SK-N-SH (cell line): Measurements from ENCODE around the gene TPH2. TPM values are rescaled to one million over a fixed set of nuclear protein-coding genes. Genes with fewer than 3 reads are reported as not detected.

ENCODE experiments used
- CTCF ChIA-PET: fragments of 300-600, 350-600 bp; formaldehyde crosslinking; extraction: SDS; loops from one replicate; lab custom pipeline; 2021; lab: Yijun Ruan, JAX
- POLR2A ChIA-PET: fragments of 350-600 bp; sonication (Branson Sonifier 250); formaldehyde crosslinking; extraction: SDS; loops from one replicate; lab custom pipeline; 2020; ENCODE audit warnings: antibody characterized with exemption, inconsistent platforms; lab: Yijun Ruan, JAX
- DNase-seq: peaks from one replicate; pipeline ENCODE4 v3.0.0; 2012
- H2AFZ ChIP-seq: fragments of 200-600 bp; sonication (generic); 2 replicates; pipeline ENCODE4 v1.8.1; 2016; ENCODE audit warnings: antibody characterized with exemption, mild to moderate bottlenecking, low read depth
- H3F3A ChIP-seq: fragments of 200-600 bp; sonication (generic); replicated peaks from 2 replicates; pipeline ENCODE3; 2016; ENCODE audit warnings: antibody characterized with exemption, mild to moderate bottlenecking; ENCODE audit not compliant: insufficient read depth
- H3K27ac ChIP-seq, 2 experiments: fragments of 200-500 bp in 1 of 2; fragments of 200-600 bp in 1 of 2; sonication (Bioruptor generic) in 1 of 2; sonication (generic), shearing (Covaris generic) in 1 of 2; 2 replicates each; pipeline versions ENCODE4 v1.5.1 to v1.6.1; 2014 to 2016; ENCODE audit warnings: low read depth in 2 of 2, inconsistent platforms in 1 of 2, low read length in 1 of 2, mild to moderate bottlenecking in 1 of 2, mixed read lengths in 1 of 2
- H3K27me3 ChIP-seq: fragments of 200-600 bp; sonication (generic), shearing (Covaris generic); 2 replicates; pipeline ENCODE4 v1.6.1; 2016; ENCODE audit warnings: mixed run types; ENCODE audit not compliant: insufficient read depth
- H3K36me3 ChIP-seq, 2 experiments: fragments of 200-500 bp in 1 of 2; fragments of 200-600 bp in 1 of 2; sonication (Bioruptor generic) in 1 of 2; sonication (generic) in 1 of 2; replicated peaks in 1 of 2; 2 replicates each; pipeline versions ENCODE3 to v1.5.1; 2014 to 2016; ENCODE audit warnings: low read length in 1 of 2, mild to moderate bottlenecking in 1 of 2; ENCODE audit not compliant: insufficient read depth in 2 of 2, control insufficient read depth in 1 of 2
- H3K4me1 ChIP-seq, 2 experiments: fragments of 200-500 bp in 1 of 2; fragments of 200-600 bp in 1 of 2; sonication (Bioruptor generic) in 1 of 2; sonication (generic), shearing (Covaris generic) in 1 of 2; 2 replicates each; pipeline versions ENCODE4 v1.5.1 to v1.6.1; 2014 to 2016; ENCODE audit warnings: low read depth in 1 of 2, low read length in 1 of 2, mixed run types in 1 of 2; ENCODE audit not compliant: insufficient read depth in 2 of 2, control insufficient read depth in 1 of 2
- H3K4me2 ChIP-seq: fragments of 200-600 bp; sonication (generic), shearing (Covaris generic); 2 replicates; pipeline ENCODE4 v1.6.1; 2017; ENCODE audit warnings: mixed run types
- H3K4me3 ChIP-seq, 2 experiments: fragments of 200-500 bp in 1 of 2; fragments of 200-600 bp in 1 of 2; sonication (Bioruptor generic) in 1 of 2; sonication (generic), shearing (Covaris generic) in 1 of 2; 2 replicates each; pipeline versions ENCODE4 v1.5.1 to v1.8.1; 2014 to 2016; ENCODE audit warnings: low read depth in 2 of 2, inconsistent platforms in 1 of 2, low read length in 1 of 2, mild to moderate bottlenecking in 1 of 2, mixed read lengths in 1 of 2, moderate library complexity in 1 of 2
- H3K79me2 ChIP-seq: fragments of 200-600 bp; sonication (generic); 2 replicates; pipeline ENCODE4 v1.8.1; 2017; ENCODE audit warnings: mild to moderate bottlenecking; ENCODE audit not compliant: insufficient read depth
- H3K9ac ChIP-seq: fragments of 200-600 bp; sonication (generic); 2 replicates; pipeline ENCODE4 v1.6.1; 2017; ENCODE audit warnings: mixed run types
- H3K9me2 ChIP-seq: fragments of 200-600 bp; sonication (generic); 2 replicates; pipeline ENCODE4 v1.6.1; 2017; ENCODE audit warnings: mixed run types
- H3K9me3 ChIP-seq: fragments of 200-600 bp; sonication (generic); 2 replicates; pipeline ENCODE4 v1.6.1; 2017; ENCODE audit warnings: mixed run types, mild to moderate bottlenecking, moderate library complexity
- H4K20me1 ChIP-seq: fragments of 200-600 bp; sonication (generic); 2 replicates; pipeline ENCODE4 v1.6.1; 2017; ENCODE audit warnings: mild to moderate bottlenecking, mixed run types; ENCODE audit not compliant: insufficient read depth
- ELF1 ChIP-seq: IDR thresholded peaks from 2 replicates; pipeline ENCODE4 v1.4.0; 2012
- EP300 ChIP-seq, 2 experiments: IDR thresholded peaks; 2 replicates each; pipeline versions ENCODE4 v1.4.0 to v1.6.1; 2012; ENCODE audit warnings: borderline replicate concordance in 1 of 2, low read depth in 1 of 2, low read length in 1 of 2
- FOSL2 ChIP-seq: IDR thresholded peaks from 2 replicates; pipeline ENCODE4 v1.4.0; 2012; ENCODE audit warnings: low read depth, mild to moderate bottlenecking, moderate library complexity, borderline replicate concordance
- FOXJ3 ChIP-seq: sonication (generic); formaldehyde crosslinking; IDR thresholded peaks from 2 replicates; pipeline ENCODE4 v1.5.1; 2020; ENCODE audit warnings: mild to moderate bottlenecking, missing genetic modification reagents
- GABPA ChIP-seq: IDR thresholded peaks from 2 replicates; pipeline ENCODE4 v1.4.0; 2012; ENCODE audit warnings: low read depth, mild to moderate bottlenecking
- IRF3 ChIP-seq: fragments of 150-350 bp; IDR thresholded peaks from 2 replicates; pipeline ENCODE4 v1.6.1; 2016; ENCODE audit warnings: mild to moderate bottlenecking, low read depth, low read length
- MAX ChIP-seq: IDR thresholded peaks from 2 replicates; pipeline ENCODE4 v1.4.0; 2012; ENCODE audit warnings: low read depth
- MEF2A ChIP-seq: IDR thresholded peaks from 2 replicates; pipeline ENCODE4 v1.4.0; 2012; ENCODE audit warnings: low read depth, borderline replicate concordance
- NFIC ChIP-seq: IDR thresholded peaks from 2 replicates; pipeline ENCODE4 v1.4.0; 2012; ENCODE audit warnings: borderline replicate concordance
- NRF1 ChIP-seq: IDR thresholded peaks from 2 replicates; pipeline ENCODE4 v1.6.1; 2012; ENCODE audit warnings: low read depth, mild to moderate bottlenecking, low read length
- PBX3 ChIP-seq: IDR thresholded peaks from 2 replicates; pipeline ENCODE4; 2012
- RFX5 ChIP-seq: IDR thresholded peaks from 2 replicates; pipeline ENCODE4 v1.6.1; 2012; ENCODE audit warnings: mild to moderate bottlenecking, improper control_type of control experiment, low read length
- RXRA ChIP-seq: IDR thresholded peaks from 2 replicates; pipeline ENCODE4 v1.4.0; 2012; ENCODE audit warnings: low read depth, mild to moderate bottlenecking, borderline replicate concordance
- SMC3 ChIP-seq: IDR thresholded peaks from 2 replicates; pipeline ENCODE4 v1.6.1; 2012; ENCODE audit warnings: low read depth, low read length, improper control_type of control experiment
- TAF1 ChIP-seq: IDR thresholded peaks from 2 replicates; pipeline ENCODE4 v1.6.1; 2012; ENCODE audit warnings: low read depth, mild to moderate bottlenecking, low read length, moderate library complexity, borderline replicate concordance
- TCF12 ChIP-seq: IDR thresholded peaks from 2 replicates; pipeline ENCODE4 v1.4.0; 2012
- TEAD4 ChIP-seq: IDR thresholded peaks from 2 replicates; pipeline ENCODE4 v1.4.0; 2012; ENCODE audit warnings: mild to moderate bottlenecking, borderline replicate concordance; ENCODE audit not compliant: insufficient read depth
- USF2 ChIP-seq: fragments of 150-350 bp; IDR thresholded peaks from 2 replicates; pipeline ENCODE4 v1.6.1; 2017; ENCODE audit warnings: antibody characterized with exemption, low read length, low read depth, borderline replicate concordance
- ZBTB33 ChIP-seq: IDR thresholded peaks from 2 replicates; pipeline ENCODE4 v1.4.0; 2012; ENCODE audit warnings: low read depth, borderline replicate concordance
- WGBS: methylation state at CpG from one replicate; pipeline ENCODE4 v1.1.6; 2017; ENCODE audit warnings: low lambda C conversion rate; 5-methylcytosine and 5-hydroxymethylcytosine counted together
- polyA plus RNA-seq, 3 experiments: library from polyadenylated mRNA; depleted of rRNA; stranded (reverse); fragments of >200 nt; gene quantifications; 2 replicates each; pipeline ENCODE4 v1.2.3, GENCODE V29; 2012

The TPH2 gene
- polyA plus RNA-seq, 1 of the 3 experiments (the other 2 are of a cell fraction) = not detected

GRCh38 chr12:72063073-72063472 is 124.4 kb downstream of the TPH2 start:
- no peak overlapping the region for H3K4me2 ChIP-seq
- no peak overlapping the region for H3K4me3 ChIP-seq
- H3K27ac ChIP-seq = no peak overlapping the region
- H4K20me1 ChIP-seq = no peaks in the 10 kb centered on the region
- H3K9me2 ChIP-seq = no peaks in the 10 kb centered on the region
- H3K27me3 ChIP-seq = no peaks in the 10 kb centered on the region
- TF ChIP-seq IRF3 = no peak
- no peak for TF ChIP-seq ZBTB33
- TF ChIP-seq NFIC = no peak
- no peak for TF ChIP-seq FOSL2
- no peak for TF ChIP-seq TAF1
- TF ChIP-seq GABPA = no peak
- no peak for TF ChIP-seq PBX3
- no peak for TF ChIP-seq FOXJ3 (CRISPR knock-in tag)
- no peak for TF ChIP-seq EP300 (IDR thresholded peaks at IDR 0.05; ENCODE audit: borderline replicate concordance in 1 of 2, low read depth in 1 of 2, low read length in 1 of 2)
- TF ChIP-seq TEAD4 = no peak
- no peak for TF ChIP-seq MEF2A
- TF ChIP-seq MAX = no peak
- TF ChIP-seq USF2 = no peak
- no peak for TF ChIP-seq TCF12
- TF ChIP-seq RFX5 = no peak
- no peak for TF ChIP-seq SMC3
- no peak for TF ChIP-seq RXRA
- TF ChIP-seq NRF1 = no peak
- TF ChIP-seq ELF1 = no peak
- 16% methylated on average over 2 of the region's 2 CpGs for WGBS
- no peak overlapping the region for H2AFZ ChIP-seq
- H3K36me3 ChIP-seq = no peaks in the 10 kb centered on the region
- no peak overlapping the region for H3K9ac ChIP-seq
- H3F3A ChIP-seq = no peaks in the 10 kb centered on the region
- ChIA-PET POLR2A (no interaction called here), CTCF (interaction anchor here (1.1 to 1.2 kb wide), 2 partner anchors 9 to 11 kb away, joined by 3 to 4 read pairs; no protein-coding TSS in a partner anchor)
- H3K4me1 ChIP-seq = no peaks in the 10 kb centered on the region
- no peaks in the 10 kb centered on the region for H3K9me3 ChIP-seq
- no peaks in the 10 kb centered on the region for H3K79me2 ChIP-seq
- DNase-seq = no peak
